Embryonic facial prominence (tissue), 1 donor: ENCODE data around the gene SEC31B.

Source experiments
- DNase-seq: peaks from one replicate; pipeline ENCODE4 v3.0.0-alpha.2; 2016; ENCODE audit errors: extremely low spot score

SEC31B gene

GRCh38 chr10:100529475-100530298, 10.0 kb upstream of the SEC31B start, which contains the start of gene NDUFB8:
TSS of gene NDUFB8 (minus strand) at chr10:100529871. CDS start at chr10:100529851, 20 bp downstream.
- peak; percentile 76 for DNase-seq

- peak; percentile 66 for DNase-seq
Observed at GRCh38 chr10:100528921-100529474, 9.3 kb upstream of the SEC31B start.

- DNase-seq = no peak
Observed at GRCh38 chr10:100528123-100528886, 8.6 kb upstream of the SEC31B start.

- DNase-seq = no peak
Observed at GRCh38 chr10:100524638-100525037, 5.0 kb upstream of the SEC31B start.

GRCh38 chr10:100524206-100524605, 4.5 kb upstream of the SEC31B start:
- DNase-seq = no peak

- no peak for DNase-seq
Observed at GRCh38 chr10:100522945-100523344, 3.3 kb upstream of the SEC31B start.

GRCh38 chr10:100522107-100522801, 2.6 kb upstream of the SEC31B start:
- no peak for DNase-seq

- DNase-seq = no peak
Observed at GRCh38 chr10:100520811-100521210, 1.1 kb upstream of the SEC31B start.

- peak; percentile 19 for DNase-seq
Observed at GRCh38 chr10:100518761-100519241, 860 bp downstream of the SEC31B start.

- no peak for DNase-seq
Observed at GRCh38 chr10:100516847-100517246, 2.8 kb downstream of the SEC31B start.

GRCh38 chr10:100515612-100516011, 4.0 kb downstream of the SEC31B start:
- no peak for DNase-seq

- no peak for DNase-seq
Observed at GRCh38 chr10:100510533-100511308, 8.9 kb downstream of the SEC31B start.

- DNase-seq = no peak
Observed at GRCh38 chr10:100509241-100509840, 10.3 kb downstream of the SEC31B start.

- DNase-seq = no peak
Observed at GRCh38 chr10:100508691-100509150, 10.9 kb downstream of the SEC31B start.

GRCh38 chr10:100508266-100508665, 11.4 kb downstream of the SEC31B start:
- DNase-seq = no peak

- no peak for DNase-seq
Observed at GRCh38 chr10:100507357-100507732, 12.3 kb downstream of the SEC31B start.

GRCh38 chr10:100506596-100507356, 12.9 kb downstream of the SEC31B start:
- DNase-seq = no peak

- DNase-seq = no peak
Observed at GRCh38 chr10:100505164-100505563, 14.5 kb downstream of the SEC31B start.

- DNase-seq = no peak
Observed at GRCh38 chr10:100504096-100504495, 15.6 kb downstream of the SEC31B start.
